ENCODE results near the gene CLDN9. TPM values are rescaled to one million over a fixed set of nuclear protein-coding genes. Genes with fewer than 3 reads are reported as not detected.

Gene CLDN9
- total and polyA plus RNA-seq, 10 donors = 0.06 to 1.7 (median 0.44) TPM

GRCh38 chr16:3038256-3038655 is 25.5 kb downstream of the CLDN9 start:
- intact Hi-C loops (cut with DNase I; ENCODE audit: low total_unique reads) = no loop called here
- H3K36me3 ChIP-seq = no peaks in the 10 kb centered on the region
- no peaks in the 10 kb centered on the region for H3K9me3 ChIP-seq
- H3K4me1 ChIP-seq = peaks cover 0 to 52% (median 17%) of the 10 kb centered on the region in 6 donors
- DNase-seq = no peak
- 40 to 51% (median 45%) methylated on average over 11 of the region's 11 CpGs for WGBS, 5 donors
- TF ChIP-seq, protein P1, sequence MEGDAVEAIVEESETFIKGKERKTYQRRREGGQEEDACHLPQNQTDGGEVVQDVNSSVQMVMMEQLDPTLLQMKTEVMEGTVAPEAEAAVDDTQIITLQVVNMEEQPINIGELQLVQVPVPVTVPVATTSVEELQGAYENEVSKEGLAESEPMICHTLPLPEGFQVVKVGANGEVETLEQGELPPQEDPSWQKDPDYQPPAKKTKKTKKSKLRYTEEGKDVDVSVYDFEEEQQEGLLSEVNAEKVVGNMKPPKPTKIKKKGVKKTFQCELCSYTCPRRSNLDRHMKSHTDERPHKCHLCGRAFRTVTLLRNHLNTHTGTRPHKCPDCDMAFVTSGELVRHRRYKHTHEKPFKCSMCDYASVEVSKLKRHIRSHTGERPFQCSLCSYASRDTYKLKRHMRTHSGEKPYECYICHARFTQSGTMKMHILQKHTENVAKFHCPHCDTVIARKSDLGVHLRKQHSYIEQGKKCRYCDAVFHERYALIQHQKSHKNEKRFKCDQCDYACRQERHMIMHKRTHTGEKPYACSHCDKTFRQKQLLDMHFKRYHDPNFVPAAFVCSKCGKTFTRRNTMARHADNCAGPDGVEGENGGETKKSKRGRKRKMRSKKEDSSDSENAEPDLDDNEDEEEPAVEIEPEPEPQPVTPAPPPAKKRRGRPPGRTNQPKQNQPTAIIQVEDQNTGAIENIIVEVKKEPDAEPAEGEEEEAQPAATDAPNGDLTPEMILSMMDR (IDR thresholded peaks at IDR 0.05 in 8 of 11, conservative IDR thresholded peaks at IDR 0.05 in 3 of 11) = no peak
- TF ChIP-seq POLR2A (IDR thresholded peaks at IDR 0.05) = no peak
- TF ChIP-seq POLR2AphosphoS5 (IDR thresholded peaks at IDR 0.05) = no peak
- H3K27me3 ChIP-seq (replicated peaks in 1 of 7) = peaks cover 7 to 100% (median 67%) of the 10 kb centered on the region in 7 donors
- H3K27ac ChIP-seq = no peak overlapping the region
- H3K4me3 ChIP-seq = no peak overlapping the region

DNA sequence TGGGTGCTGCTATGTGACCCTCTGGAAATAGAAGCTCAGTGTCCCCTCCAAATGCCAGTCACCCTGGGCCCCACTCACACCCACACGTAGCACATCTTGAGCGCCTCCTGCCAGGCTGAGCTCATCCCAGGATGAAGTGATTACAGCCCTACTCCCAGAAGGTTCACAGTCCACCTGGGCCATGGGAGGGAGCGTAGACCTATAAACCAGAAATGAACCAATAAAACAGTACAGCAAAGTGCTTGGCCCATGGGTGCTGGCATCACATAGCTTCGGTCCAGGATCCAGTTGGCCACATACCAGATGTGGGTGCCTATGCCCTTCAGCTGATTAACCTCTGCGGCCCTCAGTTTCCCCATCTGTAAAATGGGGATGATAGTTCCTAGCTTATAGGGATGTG is 26.2 kb downstream of the CLDN9 start:
- Histone ChIP-seq H3K4me3 (no peak overlapping the region), H3K27me3 (replicated peaks in 1 of 7) (peaks cover 7 to 100% (median 69%) of the 10 kb centered on the region in 7 donors), H3K4me1 (peaks cover 0 to 50% (median 17%) of the 10 kb centered on the region in 6 donors), H3K36me3 (no peaks in the 10 kb centered on the region), H3K27ac (no peak overlapping the region), H3K9me3 (no peaks in the 10 kb centered on the region)
- intact Hi-C loops (cut with DNase I; ENCODE audit: low total_unique reads) = no loop called here
- no peak for DNase-seq
- 78 to 89% (median 84%) methylated on average over 4 to 5 of the region's 5 CpGs for WGBS, 5 donors
- TF ChIP-seq, protein P1 (IDR thresholded peaks at IDR 0.05 in 8 of 11, conservative IDR thresholded peaks at IDR 0.05 in 3 of 11) = no peak
- no peak for TF ChIP-seq POLR2A (IDR thresholded peaks at IDR 0.05)
- no peak for TF ChIP-seq POLR2AphosphoS5 (IDR thresholded peaks at IDR 0.05)

DNA sequence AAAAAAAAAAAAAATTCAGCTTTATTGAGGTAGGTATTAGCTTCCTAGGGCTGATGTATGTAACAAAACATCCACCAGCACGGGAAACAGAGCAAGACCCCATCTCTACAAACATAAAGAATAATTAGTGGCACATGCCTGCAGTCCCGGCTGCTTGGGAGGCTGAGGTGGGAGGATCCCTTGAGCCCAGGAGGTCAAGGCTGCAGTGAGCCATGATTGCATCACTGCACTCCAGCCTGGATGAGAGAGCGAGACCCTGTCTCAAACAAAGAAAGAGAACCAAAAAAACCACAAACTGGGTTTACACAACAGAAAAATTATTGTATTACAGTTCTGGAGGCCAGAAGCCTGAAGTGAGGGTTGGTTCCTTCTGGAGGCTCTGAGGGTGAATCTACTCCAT is 29.7 kb downstream of the CLDN9 start:
- TF ChIP-seq, protein P1 (IDR thresholded peaks at IDR 0.05 in 8 of 11, conservative IDR thresholded peaks at IDR 0.05 in 3 of 11) = no peak
- TF ChIP-seq POLR2AphosphoS5 (IDR thresholded peaks at IDR 0.05) (no peak), POLR2A (IDR thresholded peaks at IDR 0.05) (no peak)
- DNase-seq = no peak
- Histone ChIP-seq H3K4me1 (peaks cover 17 to 50% (median 26%) of the 10 kb centered on the region in 6 donors), H3K9me3 (no peaks in the 10 kb centered on the region), H3K27ac (no peak overlapping the region), H3K4me3 (no peak overlapping the region), H3K27me3 (replicated peaks in 1 of 7) (peaks cover 0 to 100% (median 76%) of the 10 kb centered on the region in 7 donors), H3K36me3 (no peaks in the 10 kb centered on the region)
- intact Hi-C loops (cut with DNase I; ENCODE audit: low total_unique reads) = no loop called here
- WGBS, 5 donors = 60 to 83% (median 73%) methylated on average over 3 of the region's 3 CpGs

DNA sequence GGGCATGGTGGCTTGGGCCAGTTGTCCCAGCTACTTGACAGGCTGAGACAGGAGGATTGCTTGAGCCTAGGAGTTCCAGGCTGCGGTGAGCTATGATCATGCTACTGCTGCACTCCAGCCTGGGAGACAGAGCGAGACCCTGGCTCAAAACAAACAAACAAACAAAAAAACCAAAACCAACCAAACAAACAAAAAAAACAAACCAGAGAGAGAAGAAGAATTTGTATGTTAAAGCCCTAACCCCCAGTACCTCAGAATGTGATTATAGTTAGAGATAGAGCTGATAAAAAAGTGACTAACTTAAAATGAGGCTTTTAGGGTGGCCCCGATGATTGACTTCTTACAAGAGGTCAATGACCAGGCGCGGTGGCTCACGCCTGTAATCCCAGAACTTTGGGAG is 32.0 kb downstream of the CLDN9 start:
- peaks cover 0 to 99% (median 63%) of the 10 kb centered on the region in 7 donors for H3K27me3 ChIP-seq (replicated peaks in 1 of 7)
- 85 to 92% (median 90%) methylated on average over 6 of the region's 6 CpGs for WGBS, 5 donors
- H3K4me1 ChIP-seq = peaks cover 17 to 61% (median 28%) of the 10 kb centered on the region in 6 donors
- H3K9me3 ChIP-seq = no peaks in the 10 kb centered on the region
- TF ChIP-seq, protein P1 (IDR thresholded peaks at IDR 0.05 in 8 of 11, conservative IDR thresholded peaks at IDR 0.05 in 3 of 11) = no peak
- TF ChIP-seq POLR2A (IDR thresholded peaks at IDR 0.05) (no peak), POLR2AphosphoS5 (IDR thresholded peaks at IDR 0.05) (no peak)
- no peak overlapping the region for H3K27ac ChIP-seq
- peaks cover 0 to 5% (median 0%) of the 10 kb centered on the region in 6 donors for H3K36me3 ChIP-seq
- no peak for DNase-seq
- peak overlapping the region in 4 of 8 donors; percentile 58 to 84 (median 62) for H3K4me3 ChIP-seq
- intact Hi-C loops (cut with DNase I; ENCODE audit: low total_unique reads) = no loop called here

Measured in spleen (tissue), 11 donors.